Duodenal mucosa (tissue), 2 donors: ENCODE measurements around the gene ADAMTS18.

Experiments
- H3K27ac ChIP-seq: one replicate; pipeline ENCODE4 v1.7.0; 2013; ENCODE audit warnings: low read depth, low read length
- H3K27me3 ChIP-seq, 2 donors: one replicate each; pipeline ENCODE4 v1.7.0; 2013; ENCODE audit warnings: low read length in 2 of 2, control low read depth in 1 of 2; ENCODE audit not compliant: insufficient read depth in 2 of 2, control insufficient read depth in 1 of 2
- H3K36me3 ChIP-seq, 2 donors: one replicate each; pipeline ENCODE4 v1.7.0; 2013; ENCODE audit warnings: low read length in 2 of 2, control low read depth in 1 of 2; ENCODE audit not compliant: insufficient read depth in 2 of 2, control insufficient read depth in 1 of 2
- H3K4me1 ChIP-seq, 2 donors: one replicate each; pipeline ENCODE4 v1.7.0; 2013; ENCODE audit warnings: low read length in 2 of 2, control low read depth in 1 of 2; ENCODE audit not compliant: insufficient read depth in 2 of 2, control insufficient read depth in 1 of 2
- H3K4me3 ChIP-seq, 2 donors: one replicate each; pipeline ENCODE4 v1.7.0; 2013; ENCODE audit warnings: low read length in 2 of 2, low read depth in 1 of 2
- H3K9ac ChIP-seq, 2 donors: one replicate each; pipeline ENCODE4 v1.7.0; 2013; ENCODE audit warnings: low read length in 2 of 2, low read depth in 1 of 2
- H3K9me3 ChIP-seq, 2 donors: one replicate each; pipeline ENCODE4 v1.7.0; 2013; ENCODE audit warnings: low read length in 2 of 2, control low read depth in 1 of 2; ENCODE audit not compliant: control insufficient read depth in 1 of 2

Gene ADAMTS18

GRCh38 chr16:77238593-77238992 is 196.2 kb downstream of the ADAMTS18 start:
- H3K27ac ChIP-seq, result no peak overlapping the region
- no peaks in the 10 kb centered on the region for H3K36me3 ChIP-seq

GRCh38 chr16:77236063-77236511 is 198.7 kb downstream of the ADAMTS18 start:
- Histone ChIP-seq H3K36me3 (no peaks in the 10 kb centered on the region), H3K27me3 (peaks cover 0 to 7% of the 10 kb centered on the region in 2 donors), H3K4me1 (no peaks in the 10 kb centered on the region), H3K27ac (no peak overlapping the region), H3K4me3 (peak overlapping the region in 1 of 2 donors; percentile 50), H3K9ac (no peak overlapping the region), H3K9me3 (no peaks in the 10 kb centered on the region)

More at GRCh38 chr16:77238593-77238992, 196.2 kb downstream of the ADAMTS18 start:
- no peaks in the 10 kb centered on the region for H3K9me3 ChIP-seq
- no peak overlapping the region for H3K9ac ChIP-seq
- peaks cover 0 to 7% of the 10 kb centered on the region in 2 donors for H3K27me3 ChIP-seq
- H3K4me3 ChIP-seq, result no peak overlapping the region
- H3K4me1 ChIP-seq, result no peaks in the 10 kb centered on the region

GRCh38 chr16:77234611-77235010 is 200.2 kb downstream of the ADAMTS18 start:
- H3K4me3 ChIP-seq, result no peak overlapping the region
- no peaks in the 10 kb centered on the region for H3K36me3 ChIP-seq
- no peaks in the 10 kb centered on the region for H3K9me3 ChIP-seq
- no peak overlapping the region for H3K27ac ChIP-seq
- H3K27me3 ChIP-seq, result peaks cover 0 to 10% of the 10 kb centered on the region in 2 donors
- H3K9ac ChIP-seq, result no peak overlapping the region
- no peaks in the 10 kb centered on the region for H3K4me1 ChIP-seq

GRCh38 chr16:77233799-77234519 is 200.9 kb downstream of the ADAMTS18 start:
- H3K9me3 ChIP-seq, result no peaks in the 10 kb centered on the region
- no peak overlapping the region for H3K27ac ChIP-seq
- H3K27me3 ChIP-seq, result peaks cover 0 to 10% of the 10 kb centered on the region in 2 donors

More at GRCh38 chr16:77233799-77234519, 200.9 kb downstream of the ADAMTS18 start:
- H3K4me1 ChIP-seq, result no peaks in the 10 kb centered on the region
- H3K4me3 ChIP-seq, result no peak overlapping the region
- no peak overlapping the region for H3K9ac ChIP-seq
- no peaks in the 10 kb centered on the region for H3K36me3 ChIP-seq
